ENCODE results near the gene MYO9B. TPM values are rescaled to one million over a fixed set of nuclear protein-coding genes. Genes with fewer than 3 reads are reported as not detected.

MYO9B gene
- total and polyA plus RNA-seq, 9 of the 15 experiments (the other 6 are each of a cell fraction or from before 2014, with no cell fraction given), result 2.4 to 77.6 (median 23.0) TPM

DNA sequence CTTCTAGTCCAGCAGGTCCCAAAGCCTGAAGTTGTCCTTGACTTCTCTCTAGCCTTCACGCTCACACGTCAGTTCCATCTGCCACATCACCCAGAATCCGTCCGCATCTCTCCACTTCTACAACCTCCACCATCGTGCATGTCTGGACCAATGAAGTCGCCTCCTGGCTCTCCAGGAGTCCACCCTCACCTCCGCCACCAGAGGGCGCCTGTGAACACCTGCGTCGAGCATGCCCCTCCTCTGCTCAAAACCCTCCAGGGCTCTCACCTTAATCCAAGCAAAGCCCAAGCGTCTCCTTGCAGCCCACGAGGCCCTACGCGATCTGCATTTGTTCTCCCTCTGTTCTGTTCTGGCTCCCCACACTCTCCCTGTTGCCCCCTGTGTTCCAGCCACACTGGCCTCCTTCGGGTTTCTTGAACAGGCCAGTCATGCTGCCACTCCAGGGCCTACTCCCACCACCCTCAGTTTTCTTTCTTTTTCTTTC lies 185.3 kb downstream of the MYO9B start (continued):
- TF ChIP-seq ZBTB40 (IDR thresholded peaks at IDR 0.05), result 0 out of 2 replicates have a peak, but pooled peaks have one; percentile 38
- TF ChIP-seq ZBTB40 (CRISPR knock-in tag; IDR thresholded peaks at IDR 0.05), result no peak
- TF ChIP-seq, protein P1, sequence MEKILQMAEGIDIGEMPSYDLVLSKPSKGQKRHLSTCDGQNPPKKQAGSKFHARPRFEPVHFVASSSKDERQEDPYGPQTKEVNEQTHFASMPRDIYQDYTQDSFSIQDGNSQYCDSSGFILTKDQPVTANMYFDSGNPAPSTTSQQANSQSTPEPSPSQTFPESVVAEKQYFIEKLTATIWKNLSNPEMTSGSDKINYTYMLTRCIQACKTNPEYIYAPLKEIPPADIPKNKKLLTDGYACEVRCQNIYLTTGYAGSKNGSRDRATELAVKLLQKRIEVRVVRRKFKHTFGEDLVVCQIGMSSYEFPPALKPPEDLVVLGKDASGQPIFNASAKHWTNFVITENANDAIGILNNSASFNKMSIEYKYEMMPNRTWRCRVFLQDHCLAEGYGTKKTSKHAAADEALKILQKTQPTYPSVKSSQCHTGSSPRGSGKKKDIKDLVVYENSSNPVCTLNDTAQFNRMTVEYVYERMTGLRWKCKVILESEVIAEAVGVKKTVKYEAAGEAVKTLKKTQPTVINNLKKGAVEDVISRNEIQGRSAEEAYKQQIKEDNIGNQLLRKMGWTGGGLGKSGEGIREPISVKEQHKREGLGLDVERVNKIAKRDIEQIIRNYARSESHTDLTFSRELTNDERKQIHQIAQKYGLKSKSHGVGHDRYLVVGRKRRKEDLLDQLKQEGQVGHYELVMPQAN (IDR thresholded peaks at IDR 0.05; ENCODE audit: borderline replicate concordance), result peak; percentile 41; the same call in 1 of the 2 replicates
- TF ChIP-seq HNRNPH1 (optimal IDR thresholded peaks at IDR 0.05; ENCODE audit: low read depth, low read length), result no peak
- peak; percentile 68 for TF ChIP-seq CXXC5 (CRISPR knock-in tag; IDR thresholded peaks at IDR 0.05)
- TF ChIP-seq CC2D1A (IDR thresholded peaks at IDR 0.05), result peak; percentile 6
- no peak for TF ChIP-seq TAF7 (tag; IDR thresholded peaks at IDR 0.05)
- no peak for TF ChIP-seq BRF1 (IDR thresholded peaks at IDR 0.05; ENCODE audit: borderline replicate concordance, extremely low read depth, insufficient read length)
- peak in 1 of 2 experiments; percentile 78; a peak in 2 of 4 replicates for TF ChIP-seq ARNT (IDR thresholded peaks at IDR 0.05)
- 0 out of 2 replicates have a peak, but pooled peaks have one; percentile 20 for TF ChIP-seq BCOR (IDR thresholded peaks at IDR 0.05)
- TF ChIP-seq, protein P2, sequence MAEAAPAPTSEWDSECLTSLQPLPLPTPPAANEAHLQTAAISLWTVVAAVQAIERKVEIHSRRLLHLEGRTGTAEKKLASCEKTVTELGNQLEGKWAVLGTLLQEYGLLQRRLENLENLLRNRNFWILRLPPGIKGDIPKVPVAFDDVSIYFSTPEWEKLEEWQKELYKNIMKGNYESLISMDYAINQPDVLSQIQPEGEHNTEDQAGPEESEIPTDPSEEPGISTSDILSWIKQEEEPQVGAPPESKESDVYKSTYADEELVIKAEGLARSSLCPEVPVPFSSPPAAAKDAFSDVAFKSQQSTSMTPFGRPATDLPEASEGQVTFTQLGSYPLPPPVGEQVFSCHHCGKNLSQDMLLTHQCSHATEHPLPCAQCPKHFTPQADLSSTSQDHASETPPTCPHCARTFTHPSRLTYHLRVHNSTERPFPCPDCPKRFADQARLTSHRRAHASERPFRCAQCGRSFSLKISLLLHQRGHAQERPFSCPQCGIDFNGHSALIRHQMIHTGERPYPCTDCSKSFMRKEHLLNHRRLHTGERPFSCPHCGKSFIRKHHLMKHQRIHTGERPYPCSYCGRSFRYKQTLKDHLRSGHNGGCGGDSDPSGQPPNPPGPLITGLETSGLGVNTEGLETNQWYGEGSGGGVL (CRISPR knock-in tag; IDR thresholded peaks at IDR 0.05), result no peak
- no peak for TF ChIP-seq CCNT2 (IDR thresholded peaks at IDR 0.05; ENCODE audit: borderline replicate concordance, extremely low read depth, insufficient read length, low read depth, low read length)
- no peak for TF ChIP-seq ZNF239 (CRISPR knock-in tag; IDR thresholded peaks at IDR 0.05)
- TF ChIP-seq RBM14 (IDR thresholded peaks at IDR 0.05; ENCODE audit: borderline replicate concordance, insufficient read depth, low read depth, low read length), result no peak
- no peak for TF ChIP-seq ILF3 (IDR thresholded peaks at IDR 0.05; ENCODE audit: borderline replicate concordance)
- no peak for TF ChIP-seq TRIM28 (IDR thresholded peaks at IDR 0.05)
